Mesothelial cell of epicardium (in vitro differentiated cells): ENCODE measurements around the gene MYBPC2. TPM values are rescaled to one million over a fixed set of nuclear protein-coding genes. Genes with fewer than 3 reads are reported as not detected.

Source experiments
- DNase-seq, 2 experiments: peaks; one replicate each; pipeline ENCODE4 v3.0.0; 2021; ENCODE audit warnings: low spot score in 2 of 2; ENCODE audit not compliant: unreplicated experiment in 2 of 2
- H3K27ac Mint-ChIP-seq: 2 replicates; pipeline ENCODE4 v1.8.0; 2021; ENCODE audit warnings: mixed read lengths
- H3K27me3 Mint-ChIP-seq: 2 replicates; pipeline ENCODE4 v1.8.0; 2021; ENCODE audit warnings: low read depth, mixed read lengths
- H3K36me3 Mint-ChIP-seq: 2 replicates; pipeline ENCODE4 v1.8.0; 2021; ENCODE audit warnings: mixed read lengths
- H3K4me1 Mint-ChIP-seq: 2 replicates; pipeline ENCODE4 v1.8.0; 2021; ENCODE audit warnings: mixed read lengths
- H3K4me3 Mint-ChIP-seq: 2 replicates; pipeline ENCODE4 v1.8.0; 2021; ENCODE audit warnings: mild to moderate bottlenecking, moderate library complexity, mixed read lengths
- H3K9me3 Mint-ChIP-seq: 2 replicates; pipeline ENCODE4 v1.8.0; 2021; ENCODE audit warnings: mixed read lengths
- CTCF ChIP-seq: fragments of 200-600 bp; sonication (generic); IDR thresholded peaks from one replicate; pipeline ENCODE4 v1.5.0; 2021; ENCODE audit warnings: antibody characterized with exemption; ENCODE audit not compliant: unreplicated experiment
- total RNA-seq: library from RNA; stranded (reverse); gene quantifications from 3 replicates; pipeline ENCODE4 v1.2.1, GENCODE V29; 2021

MYBPC2 gene
- total RNA-seq, 1 donor from 2014 or later = 1.2 TPM

- H3K4me3 Mint-ChIP-seq = no peak overlapping the region
- no peaks in the 10 kb centered on the region for H3K36me3 Mint-ChIP-seq
- H3K9me3 Mint-ChIP-seq = peaks cover 4% of the 10 kb centered on the region
- no peak for DNase-seq
- peak overlapping the region; percentile 10 for H3K27ac Mint-ChIP-seq
- TF ChIP-seq CTCF = no peak
- H3K4me1 Mint-ChIP-seq = peaks cover 10% of the 10 kb centered on the region
- peaks cover 2% of the 10 kb centered on the region for H3K27me3 Mint-ChIP-seq
Measured at GRCh38 chr19:50460161-50460765, 27.6 kb downstream of the MYBPC2 start.

GRCh38 chr19:50461066-50461875 is 28.6 kb downstream of the MYBPC2 start:
- Mint-ChIP-seq H3K27me3 (peaks cover 2% of the 10 kb centered on the region), H3K4me3 (no peak overlapping the region), H3K4me1 (peaks cover 10% of the 10 kb centered on the region), H3K9me3 (no peaks in the 10 kb centered on the region), H3K27ac (no peak overlapping the region), H3K36me3 (no peaks in the 10 kb centered on the region)
- TF ChIP-seq CTCF = peak; percentile 92
- peak in 1 of 2 experiments; percentile 71 for DNase-seq

GRCh38 chr19:50462970-50463369 is 30.3 kb downstream of the MYBPC2 start:
- Mint-ChIP-seq H3K4me3 (no peak overlapping the region), H3K9me3 (no peaks in the 10 kb centered on the region), H3K36me3 (no peaks in the 10 kb centered on the region), H3K27me3 (no peaks in the 10 kb centered on the region), H3K27ac (no peak overlapping the region), H3K4me1 (peaks cover 10% of the 10 kb centered on the region)
- no peak for TF ChIP-seq CTCF
- no peak for DNase-seq

- no peak for DNase-seq
- H3K4me3 Mint-ChIP-seq = no peak overlapping the region
- no peaks in the 10 kb centered on the region for H3K9me3 Mint-ChIP-seq
- no peak overlapping the region for H3K27ac Mint-ChIP-seq
- no peak for TF ChIP-seq CTCF
- no peaks in the 10 kb centered on the region for H3K36me3 Mint-ChIP-seq
- H3K27me3 Mint-ChIP-seq = no peaks in the 10 kb centered on the region
- peaks cover 10% of the 10 kb centered on the region for H3K4me1 Mint-ChIP-seq
Measured at GRCh38 chr19:50464348-50464747, 31.7 kb downstream of the MYBPC2 start.

GRCh38 chr19:50465000-50465399 is 32.3 kb downstream of the MYBPC2 start:
- no peak overlapping the region for H3K27ac Mint-ChIP-seq
- no peak for DNase-seq

More at GRCh38 chr19:50465000-50465399, 32.3 kb downstream of the MYBPC2 start:
- H3K36me3 Mint-ChIP-seq = no peaks in the 10 kb centered on the region
- peaks cover 8% of the 10 kb centered on the region for H3K4me1 Mint-ChIP-seq
- TF ChIP-seq CTCF = no peak
- no peaks in the 10 kb centered on the region for H3K9me3 Mint-ChIP-seq
- H3K4me3 Mint-ChIP-seq = no peak overlapping the region
- no peaks in the 10 kb centered on the region for H3K27me3 Mint-ChIP-seq
